ENCODE results near the gene ZNF222.

The ZNF222 gene

GRCh38 chr19:44002212-44002565 lies 23.0 kb upstream of the ZNF222 start:
- TF ChIP-seq, protein P1, sequence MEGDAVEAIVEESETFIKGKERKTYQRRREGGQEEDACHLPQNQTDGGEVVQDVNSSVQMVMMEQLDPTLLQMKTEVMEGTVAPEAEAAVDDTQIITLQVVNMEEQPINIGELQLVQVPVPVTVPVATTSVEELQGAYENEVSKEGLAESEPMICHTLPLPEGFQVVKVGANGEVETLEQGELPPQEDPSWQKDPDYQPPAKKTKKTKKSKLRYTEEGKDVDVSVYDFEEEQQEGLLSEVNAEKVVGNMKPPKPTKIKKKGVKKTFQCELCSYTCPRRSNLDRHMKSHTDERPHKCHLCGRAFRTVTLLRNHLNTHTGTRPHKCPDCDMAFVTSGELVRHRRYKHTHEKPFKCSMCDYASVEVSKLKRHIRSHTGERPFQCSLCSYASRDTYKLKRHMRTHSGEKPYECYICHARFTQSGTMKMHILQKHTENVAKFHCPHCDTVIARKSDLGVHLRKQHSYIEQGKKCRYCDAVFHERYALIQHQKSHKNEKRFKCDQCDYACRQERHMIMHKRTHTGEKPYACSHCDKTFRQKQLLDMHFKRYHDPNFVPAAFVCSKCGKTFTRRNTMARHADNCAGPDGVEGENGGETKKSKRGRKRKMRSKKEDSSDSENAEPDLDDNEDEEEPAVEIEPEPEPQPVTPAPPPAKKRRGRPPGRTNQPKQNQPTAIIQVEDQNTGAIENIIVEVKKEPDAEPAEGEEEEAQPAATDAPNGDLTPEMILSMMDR (IDR thresholded peaks at IDR 0.05; ENCODE audit: insufficient read depth, low read depth, low read length, missing control alignments): no peak
- peak overlapping the region; percentile 74 for H3K4me3 ChIP-seq (ENCODE audit: low read depth, low read length)
- no peak for DNase-seq (ENCODE audit: low read depth)

DNA sequence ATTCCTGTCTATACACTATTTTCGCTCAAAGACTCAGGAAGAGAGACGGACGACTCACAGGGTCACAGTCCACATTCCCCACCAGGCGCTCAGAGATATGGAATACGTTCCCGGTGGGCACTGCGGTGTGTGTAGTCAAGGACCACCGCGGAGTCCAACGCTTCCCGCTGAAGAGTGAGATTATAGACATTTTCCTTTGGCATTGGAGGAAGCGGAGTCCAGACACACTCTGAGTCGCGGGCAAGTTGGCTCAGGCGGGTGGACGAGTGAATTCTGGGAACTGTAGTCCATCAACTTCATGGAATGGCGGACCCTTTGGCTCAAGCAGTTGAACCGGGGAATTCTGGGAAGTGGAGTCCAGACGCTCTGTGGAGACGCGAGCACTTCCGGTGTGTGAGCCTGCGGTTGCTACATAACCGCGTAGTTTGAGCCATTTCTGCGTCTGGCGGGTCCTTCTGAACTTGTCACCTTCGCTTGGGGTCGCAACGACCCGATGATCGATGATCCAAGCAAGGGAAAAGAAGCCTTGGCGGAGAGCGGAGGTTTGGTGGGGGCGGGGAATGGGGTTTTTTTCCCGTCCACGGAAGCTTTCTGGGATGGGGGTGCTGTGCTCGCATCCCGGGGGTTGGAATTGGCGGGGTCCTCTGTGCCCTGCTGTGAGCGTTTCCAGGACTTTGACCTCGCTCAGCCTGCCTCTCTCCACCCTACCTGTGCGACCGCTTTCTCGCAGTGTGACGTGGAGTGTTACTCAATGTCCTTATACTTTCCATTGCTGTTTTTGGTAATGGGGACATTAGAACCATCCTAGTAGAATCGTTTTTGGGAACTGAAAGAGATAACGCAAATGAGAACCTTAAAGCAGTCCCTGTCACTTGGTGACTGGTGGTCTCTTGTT lies 22.4 kb upstream of the ZNF222 start, which contains the start of gene ZNF230:
Gene ZNF230 (plus strand): TSS at position 392 of the 895 bp plus-strand sequence. CDS start 4,122 bp downstream, outside the sequence.
- H3K4me3 ChIP-seq (ENCODE audit: low read depth, low read length): peak within 1 kb of the TSS; percentile 74
- TF ChIP-seq, protein P1 (IDR thresholded peaks at IDR 0.05; ENCODE audit: insufficient read depth, low read depth, low read length, missing control alignments): no peak
- DNase-seq (ENCODE audit: low read depth): peak; percentile 96

DNA sequence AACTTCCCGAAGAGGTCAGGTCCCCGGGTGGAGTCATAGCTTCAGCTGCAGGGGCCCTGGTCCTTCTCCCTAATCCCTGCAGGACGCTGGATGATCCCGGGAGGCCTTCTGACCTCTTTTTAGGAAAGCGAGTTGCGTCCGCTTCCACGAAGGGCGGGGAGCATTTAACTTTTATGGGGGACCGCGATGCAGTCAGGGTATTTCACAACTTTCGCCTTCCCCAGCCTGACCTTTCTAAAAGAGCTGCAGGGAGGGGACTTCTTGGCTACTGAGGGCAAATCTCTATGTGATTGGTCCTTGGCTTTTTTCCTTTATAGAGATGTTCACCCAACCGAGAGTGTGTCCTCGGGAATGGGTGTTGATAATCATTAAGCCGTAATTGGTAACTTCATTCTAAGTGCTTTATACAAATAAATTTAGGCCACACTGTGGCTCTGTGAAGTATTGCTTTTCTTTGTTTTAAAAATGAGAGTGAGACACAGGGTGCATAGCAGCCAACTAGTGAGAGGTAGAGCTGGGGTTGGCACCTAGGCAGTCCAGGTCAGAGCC lies 21.6 kb upstream of the ZNF222 start:
- peak overlapping the region; percentile 74 for H3K4me3 ChIP-seq (ENCODE audit: low read depth, low read length)
- DNase-seq (ENCODE audit: low read depth): peak; percentile 30
- TF ChIP-seq, protein P1 (IDR thresholded peaks at IDR 0.05; ENCODE audit: insufficient read depth, low read depth, low read length, missing control alignments): no peak

GRCh38 chr19:44005973-44006372 lies 19.2 kb upstream of the ZNF222 start:
- DNase-seq (ENCODE audit: low read depth): no peak
- TF ChIP-seq, protein P1 (IDR thresholded peaks at IDR 0.05; ENCODE audit: insufficient read depth, low read depth, low read length, missing control alignments): no peak
- no peak overlapping the region for H3K4me3 ChIP-seq (ENCODE audit: low read depth, low read length)

DNA sequence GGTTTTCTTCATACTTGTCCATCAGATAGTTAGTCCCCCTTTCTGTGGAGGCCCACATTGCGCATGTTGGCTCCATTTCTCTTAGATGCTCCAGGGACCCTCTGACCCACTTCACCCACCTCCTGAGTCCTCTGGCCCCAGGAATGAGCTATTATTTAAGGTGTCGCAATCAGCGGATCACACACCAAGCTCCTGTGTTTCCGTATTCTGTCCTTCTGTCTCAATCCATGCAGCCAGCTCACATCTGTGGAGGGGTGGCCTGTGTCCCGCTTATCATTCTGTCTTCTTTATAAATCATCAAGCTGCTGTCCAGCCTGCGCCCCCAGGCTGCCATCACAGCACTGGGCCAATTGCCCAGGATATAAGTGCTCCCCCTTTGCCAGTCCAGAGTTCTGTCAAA lies 17.7 kb upstream of the ZNF222 start:
- TF ChIP-seq, protein P1 (IDR thresholded peaks at IDR 0.05; ENCODE audit: insufficient read depth, low read depth, low read length, missing control alignments): no peak
- DNase-seq (ENCODE audit: low read depth): no peak
- H3K4me3 ChIP-seq (ENCODE audit: low read depth, low read length): no peak overlapping the region

DNA sequence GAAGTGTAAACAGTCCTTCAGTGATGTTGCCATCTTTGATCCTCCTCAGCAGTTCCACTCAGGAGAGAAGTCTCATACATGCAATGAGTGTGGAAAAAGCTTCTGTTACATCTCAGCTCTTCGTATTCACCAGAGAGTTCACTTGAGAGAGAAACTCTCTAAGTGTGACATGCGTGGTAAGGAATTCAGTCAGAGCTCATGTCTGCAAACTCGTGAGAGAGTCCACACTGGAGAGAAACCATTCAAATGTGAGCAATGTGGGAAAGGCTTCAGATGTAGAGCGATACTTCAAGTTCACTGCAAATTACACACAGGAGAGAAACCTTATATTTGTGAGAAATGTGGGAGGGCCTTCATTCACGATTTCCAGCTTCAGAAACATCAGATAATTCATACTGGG lies 14.7 kb upstream of the ZNF222 start:
- TF ChIP-seq, protein P1 (IDR thresholded peaks at IDR 0.05; ENCODE audit: insufficient read depth, low read depth, low read length, missing control alignments): no peak
- no peak overlapping the region for H3K4me3 ChIP-seq (ENCODE audit: low read depth, low read length)
- DNase-seq (ENCODE audit: low read depth): no peak

Data from GM12865 (cell line).